ENCODE measurements around the gene FBXW4.

The FBXW4 gene

GRCh38 chr10:101631821-101632475 lies 63.0 kb downstream of the FBXW4 start:
- no peak overlapping the region for H3K27ac ChIP-seq
- no peak for TF ChIP-seq CTCF (IDR thresholded peaks at IDR 0.05)
- no peak for TF ChIP-seq ZFX (IDR thresholded peaks at IDR 0.05; ENCODE audit: borderline replicate concordance)

GRCh38 chr10:101630633-101630920 lies 64.4 kb downstream of the FBXW4 start:
- no peak overlapping the region for H3K27ac ChIP-seq
- no peak for TF ChIP-seq ZFX (IDR thresholded peaks at IDR 0.05; ENCODE audit: borderline replicate concordance)
- TF ChIP-seq CTCF (IDR thresholded peaks at IDR 0.05): no peak

- no peak for TF ChIP-seq ZFX (IDR thresholded peaks at IDR 0.05; ENCODE audit: borderline replicate concordance)
- no peak overlapping the region for H3K27ac ChIP-seq
Observed at GRCh38 chr10:101629837-101630632, 64.9 kb downstream of the FBXW4 start.

GRCh38 chr10:101625821-101626412 lies 69.1 kb downstream of the FBXW4 start:
- TF ChIP-seq ZFX (IDR thresholded peaks at IDR 0.05; ENCODE audit: borderline replicate concordance) (no peak), CTCF (IDR thresholded peaks at IDR 0.05) (no peak)
- no peak overlapping the region for H3K27ac ChIP-seq

GRCh38 chr10:101624526-101625102 lies 70.4 kb downstream of the FBXW4 start:
- H3K27ac ChIP-seq: no peak overlapping the region
- no peak for TF ChIP-seq ZFX (IDR thresholded peaks at IDR 0.05; ENCODE audit: borderline replicate concordance)
- no peak for TF ChIP-seq CTCF (IDR thresholded peaks at IDR 0.05)

GRCh38 chr10:101623528-101623927 lies 71.4 kb downstream of the FBXW4 start:
- TF ChIP-seq ZFX (IDR thresholded peaks at IDR 0.05; ENCODE audit: borderline replicate concordance): no peak
- TF ChIP-seq CTCF (IDR thresholded peaks at IDR 0.05): no peak
- H3K27ac ChIP-seq: no peak overlapping the region

- no peak overlapping the region for H3K27ac ChIP-seq
- TF ChIP-seq CTCF (IDR thresholded peaks at IDR 0.05) (no peak), ZFX (IDR thresholded peaks at IDR 0.05; ENCODE audit: borderline replicate concordance) (no peak)
Observed at GRCh38 chr10:101619983-101620382, 75.0 kb downstream of the FBXW4 start.

All from 22Rv1 (cell line).